WTC11 (cell line): ENCODE measurements around the gene ZNF808. TPM values are rescaled to one million over a fixed set of nuclear protein-coding genes. Genes with fewer than 3 reads are reported as not detected.
"Not testable (repeated sequence)": the region's sequence is repeated elsewhere in the genome, so short reads cannot be mapped to it uniquely, and the experiment has no call there.

Source experiments
- ATAC-seq: fragments of 200-7000 bp; cut with Tn5 transposase; 2 replicates; pipeline ENCODE4 v1.10.0; 2021; ENCODE audit warnings: mild to moderate bottlenecking, moderate library complexity
- CTCF ChIA-PET: fragments of 300-600 bp; sonication (Branson Sonifier 250); formaldehyde crosslinking; loops from one replicate; lab custom pipeline; 2021; ENCODE audit warnings: antibody characterized with exemption; lab: Charles Lee
- POLR2A ChIA-PET: fragments of 350-600 bp; sonication (Branson Sonifier 250); formaldehyde crosslinking; loops from one replicate; lab custom pipeline; 2021; ENCODE audit warnings: antibody characterized with exemption; lab: Charles Lee
- DNase-seq: peaks from one replicate; pipeline ENCODE4 v3.0.0; 2021; ENCODE audit warnings: low spot score
- H3K27ac Mint-ChIP-seq: 2 replicates; pipeline ENCODE4 v1.8.0; 2021; ENCODE audit warnings: mixed read lengths
- H3K27me3 Mint-ChIP-seq: 2 replicates; pipeline ENCODE4 v1.8.0; 2021; ENCODE audit warnings: low read depth, mild to moderate bottlenecking, moderate library complexity, mixed read lengths
- H3K36me3 Mint-ChIP-seq: 2 replicates; pipeline ENCODE4 v1.8.0; 2021; ENCODE audit warnings: mixed read lengths
- H3K4me1 Mint-ChIP-seq: 2 replicates; pipeline ENCODE4 v1.8.0; 2022; ENCODE audit warnings: mixed read lengths
- H3K4me3 Mint-ChIP-seq: 2 replicates; pipeline ENCODE4 v1.8.0; 2021; ENCODE audit warnings: mild to moderate bottlenecking, moderate library complexity, mixed read lengths
- H3K9me3 Mint-ChIP-seq: 2 replicates; pipeline ENCODE4 v1.8.0; 2021; ENCODE audit warnings: mixed read lengths
- ATF1 ChIP-seq: sonication (generic); formaldehyde crosslinking; IDR thresholded peaks from 2 replicates; pipeline ENCODE4 v1.8.1; 2023; ENCODE audit warnings: mild to moderate bottlenecking, moderate library complexity, missing genetic modification reagents
- CREB1 ChIP-seq: sonication (generic); formaldehyde crosslinking; IDR thresholded peaks from 2 replicates; pipeline ENCODE4 v1.8.0; 2023; ENCODE audit warnings: mild to moderate bottlenecking, missing genetic modification reagents
- CREM ChIP-seq: sonication (generic); formaldehyde crosslinking; IDR thresholded peaks from 2 replicates; pipeline ENCODE4 v1.8.1; 2022; ENCODE audit warnings: mild to moderate bottlenecking, missing genetic modification reagents, moderate library complexity
- ETV6 ChIP-seq: sonication (generic); formaldehyde crosslinking; IDR thresholded peaks from 2 replicates; pipeline ENCODE4 v1.8.1; 2022; ENCODE audit warnings: mild to moderate bottlenecking, missing genetic modification reagents
- GABPB1 ChIP-seq: sonication (generic); formaldehyde crosslinking; IDR thresholded peaks from 2 replicates; pipeline ENCODE4 v1.8.1; 2023; ENCODE audit warnings: mild to moderate bottlenecking, missing genetic modification reagents
- GTF2I ChIP-seq: fragments of 250-450 bp; sonication (Bioruptor Pico); conservative IDR thresholded peaks from 2 replicates; pipeline ENCODE4 v1.4.0; 2021; ENCODE audit warnings: mild to moderate bottlenecking
- JAZF1 ChIP-seq: fragments of 250-450 bp; sonication (Bioruptor Pico); IDR thresholded peaks from 2 replicates; pipeline ENCODE4 v1.9.0; 2021; ENCODE audit warnings: moderate library complexity, mild to moderate bottlenecking, inconsistent platforms
- MYBL2 ChIP-seq: sonication (generic); formaldehyde crosslinking; IDR thresholded peaks from 2 replicates; pipeline ENCODE4 v1.8.1; 2023; ENCODE audit warnings: mild to moderate bottlenecking, moderate library complexity, missing genetic modification reagents
- NFATC4 ChIP-seq: fragments of 250-450 bp; sonication (Bioruptor Pico); IDR thresholded peaks from 2 replicates; pipeline ENCODE4 v1.9.0; 2021; ENCODE audit warnings: mild to moderate bottlenecking
- NR3C1 ChIP-seq: sonication (generic); formaldehyde crosslinking; conservative IDR thresholded peaks from 2 replicates; pipeline ENCODE4 v1.8.1; 2023; ENCODE audit warnings: low read depth, mild to moderate bottlenecking, missing genetic modification reagents
- SP1 ChIP-seq: sonication (generic); formaldehyde crosslinking; conservative IDR thresholded peaks from 2 replicates; pipeline ENCODE4 v1.8.1; 2022; ENCODE audit warnings: missing genetic modification reagents
- ZNF121 ChIP-seq: sonication (generic); formaldehyde crosslinking; IDR thresholded peaks from 2 replicates; pipeline ENCODE4 v1.8.0; 2023; ENCODE audit warnings: missing genetic modification reagents
- ZNF232 ChIP-seq: sonication (generic); formaldehyde crosslinking; IDR thresholded peaks from 2 replicates; pipeline ENCODE4 v1.8.0; 2022; ENCODE audit warnings: mild to moderate bottlenecking, missing genetic modification reagents
- ZNF416 ChIP-seq: fragments of 250-450 bp; sonication (Bioruptor Pico); IDR thresholded peaks from 2 replicates; pipeline ENCODE4 v1.9.0; 2021; ENCODE audit warnings: mild to moderate bottlenecking, inconsistent platforms
- total RNA-seq: library from RNA; stranded (reverse); gene quantifications from 3 replicates; pipeline ENCODE4 v1.2.3, GENCODE V29; 2021
- TF ChIP-seq, protein P1 (sequence below): fragments of 250-450 bp; sonication (Bioruptor Pico); IDR thresholded peaks from 2 replicates; pipeline ENCODE4 v1.9.0; 2021; ENCODE audit warnings: mild to moderate bottlenecking
- TF ChIP-seq, protein P2 (sequence below): sonication (generic); formaldehyde crosslinking; IDR thresholded peaks from 2 replicates; pipeline ENCODE4 v1.8.0; 2022; ENCODE audit warnings: mild to moderate bottlenecking, missing genetic modification reagents
- TF ChIP-seq, protein P3 (sequence below): sonication (generic); formaldehyde crosslinking; IDR thresholded peaks from 2 replicates; pipeline ENCODE4 v1.8.0; 2022; ENCODE audit warnings: missing genetic modification reagents
- TF ChIP-seq, protein P4 (sequence below): sonication (generic); formaldehyde crosslinking; IDR thresholded peaks from 2 replicates; pipeline ENCODE4 v1.8.0; 2023; ENCODE audit warnings: missing genetic modification reagents
- TF ChIP-seq, protein P5 (sequence below): fragments of 250-450 bp; sonication (Bioruptor Pico); IDR thresholded peaks from 2 replicates; pipeline ENCODE4 v1.9.0; 2021; ENCODE audit warnings: mild to moderate bottlenecking, borderline replicate concordance
- TF ChIP-seq, protein P6 (sequence below): sonication (generic); formaldehyde crosslinking; IDR thresholded peaks from 2 replicates; pipeline ENCODE4 v1.8.1; 2022; ENCODE audit warnings: mild to moderate bottlenecking, moderate library complexity, missing genetic modification reagents

ZNF808 gene
- total RNA-seq, 1 experiment from 2014 or later: 59.2 TPM

DNA sequence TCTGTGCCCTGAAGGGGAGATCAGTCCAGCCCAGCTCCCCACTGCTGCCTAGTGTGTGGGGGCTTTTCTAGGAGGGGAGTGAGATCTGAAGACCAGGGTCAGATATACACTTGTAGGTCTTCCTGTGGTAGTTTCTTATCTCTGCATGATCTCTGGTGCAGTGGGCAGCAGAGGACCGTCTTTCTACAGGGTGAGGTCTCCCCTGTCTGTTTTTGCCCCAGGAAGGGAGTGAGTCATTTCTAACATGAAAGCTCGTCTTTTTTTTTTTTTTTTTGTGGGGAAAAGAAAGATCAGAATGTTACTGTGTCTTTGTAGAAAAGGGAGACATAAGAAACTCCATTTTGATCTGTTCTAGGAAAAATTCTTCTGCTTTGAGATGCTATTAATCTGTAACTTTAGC is 8.8 kb upstream of the ZNF808 start (continued):
- TF ChIP-seq, protein P1, sequence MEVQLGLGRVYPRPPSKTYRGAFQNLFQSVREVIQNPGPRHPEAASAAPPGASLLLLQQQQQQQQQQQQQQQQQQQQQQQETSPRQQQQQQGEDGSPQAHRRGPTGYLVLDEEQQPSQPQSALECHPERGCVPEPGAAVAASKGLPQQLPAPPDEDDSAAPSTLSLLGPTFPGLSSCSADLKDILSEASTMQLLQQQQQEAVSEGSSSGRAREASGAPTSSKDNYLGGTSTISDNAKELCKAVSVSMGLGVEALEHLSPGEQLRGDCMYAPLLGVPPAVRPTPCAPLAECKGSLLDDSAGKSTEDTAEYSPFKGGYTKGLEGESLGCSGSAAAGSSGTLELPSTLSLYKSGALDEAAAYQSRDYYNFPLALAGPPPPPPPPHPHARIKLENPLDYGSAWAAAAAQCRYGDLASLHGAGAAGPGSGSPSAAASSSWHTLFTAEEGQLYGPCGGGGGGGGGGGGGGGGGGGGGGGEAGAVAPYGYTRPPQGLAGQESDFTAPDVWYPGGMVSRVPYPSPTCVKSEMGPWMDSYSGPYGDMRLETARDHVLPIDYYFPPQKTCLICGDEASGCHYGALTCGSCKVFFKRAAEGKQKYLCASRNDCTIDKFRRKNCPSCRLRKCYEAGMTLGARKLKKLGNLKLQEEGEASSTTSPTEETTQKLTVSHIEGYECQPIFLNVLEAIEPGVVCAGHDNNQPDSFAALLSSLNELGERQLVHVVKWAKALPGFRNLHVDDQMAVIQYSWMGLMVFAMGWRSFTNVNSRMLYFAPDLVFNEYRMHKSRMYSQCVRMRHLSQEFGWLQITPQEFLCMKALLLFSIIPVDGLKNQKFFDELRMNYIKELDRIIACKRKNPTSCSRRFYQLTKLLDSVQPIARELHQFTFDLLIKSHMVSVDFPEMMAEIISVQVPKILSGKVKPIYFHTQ (CRISPR knock-in tag): no peak
- TF ChIP-seq GABPB1 (CRISPR knock-in tag) (no peak), ETV6 (CRISPR knock-in tag) (no peak), MYBL2 (CRISPR knock-in tag) (no peak), CREM (CRISPR knock-in tag) (no peak), ZNF232 (CRISPR knock-in tag) (no peak), ATF1 (no peak), JAZF1 (no peak), NFATC4 (CRISPR knock-in tag) (no peak), NR3C1 (no peak)
- TF ChIP-seq, protein P2, sequence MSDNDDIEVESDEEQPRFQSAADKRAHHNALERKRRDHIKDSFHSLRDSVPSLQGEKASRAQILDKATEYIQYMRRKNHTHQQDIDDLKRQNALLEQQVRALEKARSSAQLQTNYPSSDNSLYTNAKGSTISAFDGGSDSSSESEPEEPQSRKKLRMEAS (CRISPR knock-in tag): no peak
- TF ChIP-seq, protein P3, sequence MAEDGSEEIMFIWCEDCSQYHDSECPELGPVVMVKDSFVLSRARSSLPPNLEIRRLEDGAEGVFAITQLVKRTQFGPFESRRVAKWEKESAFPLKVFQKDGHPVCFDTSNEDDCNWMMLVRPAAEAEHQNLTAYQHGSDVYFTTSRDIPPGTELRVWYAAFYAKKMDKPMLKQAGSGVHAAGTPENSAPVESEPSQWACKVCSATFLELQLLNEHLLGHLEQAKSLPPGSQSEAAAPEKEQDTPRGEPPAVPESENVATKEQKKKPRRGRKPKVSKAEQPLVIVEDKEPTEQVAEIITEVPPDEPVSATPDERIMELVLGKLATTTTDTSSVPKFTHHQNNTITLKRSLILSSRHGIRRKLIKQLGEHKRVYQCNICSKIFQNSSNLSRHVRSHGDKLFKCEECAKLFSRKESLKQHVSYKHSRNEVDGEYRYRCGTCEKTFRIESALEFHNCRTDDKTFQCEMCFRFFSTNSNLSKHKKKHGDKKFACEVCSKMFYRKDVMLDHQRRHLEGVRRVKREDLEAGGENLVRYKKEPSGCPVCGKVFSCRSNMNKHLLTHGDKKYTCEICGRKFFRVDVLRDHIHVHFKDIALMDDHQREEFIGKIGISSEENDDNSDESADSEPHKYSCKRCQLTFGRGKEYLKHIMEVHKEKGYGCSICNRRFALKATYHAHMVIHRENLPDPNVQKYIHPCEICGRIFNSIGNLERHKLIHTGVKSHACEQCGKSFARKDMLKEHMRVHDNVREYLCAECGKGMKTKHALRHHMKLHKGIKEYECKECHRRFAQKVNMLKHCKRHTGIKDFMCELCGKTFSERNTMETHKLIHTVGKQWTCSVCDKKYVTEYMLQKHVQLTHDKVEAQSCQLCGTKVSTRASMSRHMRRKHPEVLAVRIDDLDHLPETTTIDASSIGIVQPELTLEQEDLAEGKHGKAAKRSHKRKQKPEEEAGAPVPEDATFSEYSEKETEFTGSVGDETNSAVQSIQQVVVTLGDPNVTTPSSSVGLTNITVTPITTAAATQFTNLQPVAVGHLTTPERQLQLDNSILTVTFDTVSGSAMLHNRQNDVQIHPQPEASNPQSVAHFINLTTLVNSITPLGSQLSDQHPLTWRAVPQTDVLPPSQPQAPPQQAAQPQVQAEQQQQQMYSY: no peak
- TF ChIP-seq, protein P4, sequence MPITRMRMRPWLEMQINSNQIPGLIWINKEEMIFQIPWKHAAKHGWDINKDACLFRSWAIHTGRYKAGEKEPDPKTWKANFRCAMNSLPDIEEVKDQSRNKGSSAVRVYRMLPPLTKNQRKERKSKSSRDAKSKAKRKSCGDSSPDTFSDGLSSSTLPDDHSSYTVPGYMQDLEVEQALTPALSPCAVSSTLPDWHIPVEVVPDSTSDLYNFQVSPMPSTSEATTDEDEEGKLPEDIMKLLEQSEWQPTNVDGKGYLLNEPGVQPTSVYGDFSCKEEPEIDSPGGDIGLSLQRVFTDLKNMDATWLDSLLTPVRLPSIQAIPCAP: no peak
- TF ChIP-seq, all 79 proteins: peak for 0

DNA sequence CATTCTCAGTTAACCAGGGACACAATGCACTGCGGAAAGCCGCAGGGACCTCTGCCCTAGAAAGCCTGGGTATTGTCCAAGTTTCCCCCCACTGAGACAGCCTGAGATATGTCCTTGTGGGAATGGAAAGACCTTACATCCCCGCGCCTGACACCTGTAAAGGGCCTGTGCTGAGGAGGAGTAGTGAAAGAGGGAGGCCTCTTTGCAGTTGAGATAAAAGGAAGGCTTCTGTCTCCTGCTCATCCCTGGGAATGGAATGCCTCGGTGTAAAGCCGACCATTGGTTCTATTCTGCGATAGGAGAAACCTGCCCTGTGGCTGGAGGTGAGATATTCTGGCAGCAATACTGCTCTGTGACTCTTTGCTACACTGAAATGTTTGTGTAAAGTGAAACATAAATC is 8.3 kb upstream of the ZNF808 start:
- H3K4me1 Mint-ChIP-seq: peaks cover 71% of the 10 kb centered on the region
- H3K36me3 Mint-ChIP-seq, POLR2A ChIA-PET, H3K9me3 Mint-ChIP-seq, ATAC-seq, H3K4me3 Mint-ChIP-seq, H3K27me3 Mint-ChIP-seq, DNase-seq: not testable (repeated sequence)
- CTCF ChIA-PET: interaction anchor here (1.1 kb wide), 1 partner anchor 8 kb away, joined by 8 read pairs; no protein-coding TSS in a partner anchor
- peak overlapping the region; percentile 38; the same call in 1 of the 2 replicates for H3K27ac Mint-ChIP-seq

DNA sequence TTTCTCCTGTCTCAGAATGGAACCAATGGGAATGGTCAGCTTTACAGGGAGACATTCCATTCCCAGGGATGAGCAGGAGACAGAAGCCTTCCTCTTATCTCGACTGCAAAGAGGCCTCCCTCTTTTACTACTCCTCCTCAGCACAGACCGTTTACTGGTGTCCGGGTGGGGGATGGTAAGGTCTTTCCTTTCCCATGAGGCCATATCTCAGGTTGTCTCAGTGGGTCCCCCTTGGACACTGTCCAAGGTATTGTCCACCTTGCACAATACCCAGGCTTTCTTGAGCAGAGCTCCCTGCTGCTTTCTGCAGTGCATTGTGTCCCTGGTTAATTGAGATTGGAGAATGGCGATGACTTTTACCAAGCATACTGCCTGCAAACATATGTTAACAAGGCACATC is 7.5 kb upstream of the ZNF808 start:
- CTCF ChIA-PET: no interaction called here

More for the DNA sequence above, 7.5 kb upstream of the ZNF808 start:
- Mint-ChIP-seq H3K4me3 (no peak overlapping the region), H3K36me3 (peaks cover 3% of the 10 kb centered on the region; the same call in 1 of the 2 replicates), H3K4me1 (peaks cover 78% of the 10 kb centered on the region), H3K27me3 (no peaks in the 10 kb centered on the region), H3K9me3 (no peaks in the 10 kb centered on the region), H3K27ac (peak overlapping the region; percentile 71)
- TF ChIP-seq ZNF121 (CRISPR knock-in tag) (no peak), SP1 (no peak), CREB1 (CRISPR knock-in tag) (no peak), GTF2I (no peak), ZNF416 (CRISPR knock-in tag) (no peak)
- TF ChIP-seq, protein P5, sequence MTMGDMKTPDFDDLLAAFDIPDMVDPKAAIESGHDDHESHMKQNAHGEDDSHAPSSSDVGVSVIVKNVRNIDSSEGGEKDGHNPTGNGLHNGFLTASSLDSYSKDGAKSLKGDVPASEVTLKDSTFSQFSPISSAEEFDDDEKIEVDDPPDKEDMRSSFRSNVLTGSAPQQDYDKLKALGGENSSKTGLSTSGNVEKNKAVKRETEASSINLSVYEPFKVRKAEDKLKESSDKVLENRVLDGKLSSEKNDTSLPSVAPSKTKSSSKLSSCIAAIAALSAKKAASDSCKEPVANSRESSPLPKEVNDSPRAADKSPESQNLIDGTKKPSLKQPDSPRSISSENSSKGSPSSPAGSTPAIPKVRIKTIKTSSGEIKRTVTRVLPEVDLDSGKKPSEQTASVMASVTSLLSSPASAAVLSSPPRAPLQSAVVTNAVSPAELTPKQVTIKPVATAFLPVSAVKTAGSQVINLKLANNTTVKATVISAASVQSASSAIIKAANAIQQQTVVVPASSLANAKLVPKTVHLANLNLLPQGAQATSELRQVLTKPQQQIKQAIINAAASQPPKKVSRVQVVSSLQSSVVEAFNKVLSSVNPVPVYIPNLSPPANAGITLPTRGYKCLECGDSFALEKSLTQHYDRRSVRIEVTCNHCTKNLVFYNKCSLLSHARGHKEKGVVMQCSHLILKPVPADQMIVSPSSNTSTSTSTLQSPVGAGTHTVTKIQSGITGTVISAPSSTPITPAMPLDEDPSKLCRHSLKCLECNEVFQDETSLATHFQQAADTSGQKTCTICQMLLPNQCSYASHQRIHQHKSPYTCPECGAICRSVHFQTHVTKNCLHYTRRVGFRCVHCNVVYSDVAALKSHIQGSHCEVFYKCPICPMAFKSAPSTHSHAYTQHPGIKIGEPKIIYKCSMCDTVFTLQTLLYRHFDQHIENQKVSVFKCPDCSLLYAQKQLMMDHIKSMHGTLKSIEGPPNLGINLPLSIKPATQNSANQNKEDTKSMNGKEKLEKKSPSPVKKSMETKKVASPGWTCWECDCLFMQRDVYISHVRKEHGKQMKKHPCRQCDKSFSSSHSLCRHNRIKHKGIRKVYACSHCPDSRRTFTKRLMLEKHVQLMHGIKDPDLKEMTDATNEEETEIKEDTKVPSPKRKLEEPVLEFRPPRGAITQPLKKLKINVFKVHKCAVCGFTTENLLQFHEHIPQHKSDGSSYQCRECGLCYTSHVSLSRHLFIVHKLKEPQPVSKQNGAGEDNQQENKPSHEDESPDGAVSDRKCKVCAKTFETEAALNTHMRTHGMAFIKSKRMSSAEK (CRISPR knock-in tag): no peak
- TF ChIP-seq, protein P6, sequence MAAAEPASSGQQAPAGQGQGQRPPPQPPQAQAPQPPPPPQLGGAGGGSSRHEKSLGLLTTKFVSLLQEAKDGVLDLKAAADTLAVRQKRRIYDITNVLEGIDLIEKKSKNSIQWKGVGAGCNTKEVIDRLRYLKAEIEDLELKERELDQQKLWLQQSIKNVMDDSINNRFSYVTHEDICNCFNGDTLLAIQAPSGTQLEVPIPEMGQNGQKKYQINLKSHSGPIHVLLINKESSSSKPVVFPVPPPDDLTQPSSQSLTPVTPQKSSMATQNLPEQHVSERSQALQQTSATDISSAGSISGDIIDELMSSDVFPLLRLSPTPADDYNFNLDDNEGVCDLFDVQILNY (CRISPR knock-in tag): no peak
- DNase-seq: no peak
- POLR2A ChIA-PET: no interaction called here
- no peak for ATAC-seq
